HG03175 (cell line): ENCODE measurements around the gene SCAMP5.
A peak's percentile ranks its signal among the peaks of the same experiment; 100 is the strongest.

Experiments
- ATAC-seq: cut with Tn5 transposase; IDR thresholded peaks from one replicate; pipeline ENCODE4 v1.9.1; 2021; ENCODE audit warnings: mild to moderate bottlenecking, moderate library complexity; ENCODE audit not compliant: unreplicated experiment

SCAMP5 gene

GRCh38 chr15:75043509-75044257 lies 48.3 kb downstream of the SCAMP5 start:
- peak; percentile 32 for ATAC-seq

GRCh38 chr15:75044258-75044878 lies 49.0 kb downstream of the SCAMP5 start:
- ATAC-seq = no peak

GRCh38 chr15:75045332-75046015 lies 50.1 kb downstream of the SCAMP5 start:
- ATAC-seq = no peak

- no peak for ATAC-seq
These were observed 53.0 kb downstream of the SCAMP5 start for GRCh38 chr15:75048394-75048793.

DNA sequence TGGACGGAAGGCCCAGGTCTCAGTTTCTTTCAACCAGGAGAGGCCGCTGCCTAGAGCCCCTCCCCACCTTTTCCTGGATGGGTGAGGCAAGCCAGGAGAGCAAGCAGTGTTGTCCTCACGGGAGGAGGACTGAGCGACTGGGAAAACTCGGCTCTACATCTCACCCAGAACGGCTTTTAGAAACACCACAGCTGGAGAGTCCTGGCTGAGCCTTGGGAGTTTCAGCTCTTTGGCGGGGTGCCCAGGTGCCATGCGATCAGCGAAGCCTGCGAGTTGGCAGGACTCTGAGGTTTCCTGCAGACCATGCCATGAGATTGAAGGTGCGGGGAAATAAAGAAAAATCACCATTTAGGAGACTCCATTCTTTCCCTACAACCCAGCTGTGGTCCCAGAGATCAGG lies 54.0 kb downstream of the SCAMP5 start:
- no peak for ATAC-seq

- ATAC-seq = no peak
These were observed 54.9 kb downstream of the SCAMP5 start for GRCh38 chr15:75050283-75050682.

- no peak for ATAC-seq
These were observed 55.8 kb downstream of the SCAMP5 start for GRCh38 chr15:75051191-75051608.

DNA sequence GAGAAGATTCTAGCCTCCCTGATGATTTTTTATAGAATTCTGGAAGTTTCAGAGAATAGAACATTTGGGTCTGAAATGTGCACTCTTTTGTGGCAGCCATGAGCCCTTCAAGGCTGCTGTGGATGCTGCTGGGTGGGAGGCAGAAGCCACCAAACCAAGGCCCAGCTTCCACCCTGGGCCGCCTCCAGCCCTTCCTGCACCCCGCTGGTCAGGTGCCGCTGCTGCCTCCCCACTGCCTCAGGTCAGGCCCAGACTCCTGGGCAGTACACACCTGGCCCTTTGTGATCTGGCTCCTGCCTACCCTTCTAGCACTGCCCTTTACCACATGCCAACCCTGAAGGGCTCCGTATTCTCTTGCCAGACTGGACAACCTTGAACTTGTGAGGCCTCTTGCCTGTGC lies 56.3 kb downstream of the SCAMP5 start:
- no peak for ATAC-seq

DNA sequence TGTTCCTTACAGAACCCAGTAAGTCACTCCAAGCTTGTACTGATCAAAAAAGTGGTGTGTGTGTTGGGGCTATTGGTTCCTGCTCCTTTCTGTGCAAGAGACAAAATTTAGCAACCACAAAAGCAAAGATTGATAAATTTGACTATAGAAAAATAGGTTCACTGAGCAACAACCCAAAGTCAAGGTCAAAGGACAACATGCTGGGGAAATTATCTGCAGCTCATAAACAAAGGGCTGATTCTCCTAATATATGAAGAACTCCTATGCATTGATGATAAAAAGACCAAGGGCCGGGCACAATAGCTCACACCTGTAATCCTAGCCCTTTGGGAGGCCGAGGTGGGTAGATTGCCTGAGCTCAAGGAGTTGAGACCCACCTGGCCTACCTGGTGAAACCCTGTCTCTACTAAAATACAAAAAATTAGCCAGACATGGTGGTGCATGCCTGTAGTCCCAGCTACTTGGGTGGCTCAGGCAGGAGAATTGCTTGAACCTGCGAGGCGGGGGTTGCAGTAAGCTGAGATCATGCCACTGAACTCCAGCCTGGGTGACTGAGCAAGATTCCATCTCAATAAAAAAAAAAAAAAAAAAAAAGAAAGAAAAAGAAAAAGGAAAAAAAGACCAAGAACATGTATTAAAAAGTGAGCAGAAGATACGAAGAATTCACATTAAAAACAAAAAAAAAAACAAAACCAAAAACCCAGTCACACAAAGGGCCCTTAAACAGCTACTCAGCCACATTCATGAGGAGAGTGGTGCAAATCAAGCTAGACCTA lies 57.8 kb downstream of the SCAMP5 start:
- no peak for ATAC-seq

- no peak for ATAC-seq
These were observed 58.4 kb downstream of the SCAMP5 start for GRCh38 chr15:75053748-75054125.

GRCh38 chr15:75054172-75054897 lies 59.0 kb downstream of the SCAMP5 start:
- ATAC-seq = no peak

DNA sequence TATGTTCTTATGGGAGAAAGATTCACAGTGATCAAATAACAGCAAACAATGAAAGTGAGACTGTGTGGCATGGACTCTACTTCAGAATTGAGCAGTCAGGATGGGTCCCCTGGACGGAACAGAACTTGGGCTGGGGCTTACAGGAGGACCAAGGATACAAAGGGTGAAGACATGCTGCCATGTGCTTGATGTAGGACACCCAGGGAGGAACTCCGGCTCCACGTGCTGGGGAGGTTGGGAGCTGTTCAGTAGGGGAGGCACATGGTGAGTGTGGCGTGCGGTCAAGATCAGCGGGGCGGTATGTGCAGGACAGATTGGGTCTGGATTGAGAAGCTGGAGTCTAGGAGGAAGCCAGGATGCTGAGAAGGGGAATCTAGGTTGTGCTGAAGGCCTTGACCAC lies 60.7 kb downstream of the SCAMP5 start:
- ATAC-seq = no peak

DNA sequence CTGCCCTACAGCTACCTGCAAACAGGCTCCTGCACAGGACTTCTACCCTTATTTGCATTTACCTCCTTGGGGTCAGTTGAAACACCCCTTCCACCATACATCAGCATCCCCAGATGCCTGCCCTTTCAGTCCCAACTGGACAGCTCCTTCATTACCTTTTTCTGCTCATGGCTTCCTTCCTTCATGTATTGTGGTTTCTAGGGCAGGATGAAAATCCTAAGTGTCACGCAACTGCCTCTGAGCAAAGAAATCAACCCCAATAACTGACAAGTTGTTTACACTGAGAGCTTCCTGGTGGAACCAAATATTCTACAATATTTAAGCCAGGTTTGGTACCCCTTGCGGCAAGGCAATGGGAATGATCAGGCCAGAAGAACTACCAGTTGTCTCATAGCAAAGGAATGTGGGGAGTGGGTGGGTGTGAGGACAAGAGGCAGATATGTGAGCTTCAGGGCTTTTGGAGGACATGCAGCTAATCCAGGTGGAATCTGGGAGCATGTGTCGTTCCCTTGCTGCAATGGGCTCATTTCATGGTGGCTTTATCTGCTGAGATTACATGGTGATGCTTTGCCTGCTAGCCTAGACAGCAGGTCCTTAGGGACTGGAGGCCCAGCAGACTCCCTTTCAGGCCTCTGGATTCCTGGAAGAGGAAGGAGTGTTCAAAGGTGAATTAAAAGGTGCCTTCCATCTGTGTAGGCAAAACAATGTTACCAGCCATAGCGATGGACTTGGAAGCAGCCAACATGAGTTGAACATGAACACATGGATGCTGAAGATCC lies 63.0 kb downstream of the SCAMP5 start:
- ATAC-seq = no peak

DNA sequence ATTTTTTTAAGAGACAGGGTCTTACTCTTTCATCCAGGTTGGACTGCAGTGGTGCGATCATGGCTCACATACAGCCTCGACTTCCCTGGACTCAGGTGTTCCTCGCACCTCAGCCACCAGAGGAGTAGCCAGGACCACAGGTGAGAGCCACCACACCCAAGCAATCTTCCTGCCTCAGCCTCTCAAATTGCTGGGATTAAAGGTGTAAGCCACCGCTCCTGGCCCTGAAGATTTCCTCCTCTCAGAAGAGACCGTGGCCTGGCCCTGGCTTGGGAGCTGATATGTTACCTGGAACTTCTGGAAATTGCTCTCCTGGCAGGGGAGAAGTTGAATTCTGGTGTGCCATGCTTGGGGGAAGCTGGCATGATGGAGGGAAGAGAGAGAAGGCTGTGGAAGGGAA lies 64.2 kb downstream of the SCAMP5 start:
- ATAC-seq = no peak

- ATAC-seq = no peak
These were observed 65.9 kb downstream of the SCAMP5 start for GRCh38 chr15:75061272-75061671.

DNA sequence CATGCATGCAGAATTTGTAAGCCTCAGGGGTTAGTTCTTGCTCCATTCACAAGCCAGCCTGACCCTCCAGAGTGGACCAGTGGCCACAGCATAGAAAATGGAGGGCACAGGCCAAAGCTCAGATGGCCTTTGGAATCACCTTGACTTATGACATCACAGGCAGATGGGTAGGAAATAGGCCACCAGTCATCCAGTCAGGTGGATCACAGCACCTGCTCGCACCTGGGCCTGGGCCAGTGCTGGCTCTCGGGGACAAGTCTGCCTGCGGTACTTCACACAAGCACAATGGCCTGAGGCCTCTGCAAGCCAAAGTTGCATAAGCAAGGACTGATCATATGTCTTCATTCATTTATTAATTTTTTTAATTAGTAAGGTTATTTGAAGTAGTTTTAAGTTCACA lies 67.3 kb downstream of the SCAMP5 start:
- ATAC-seq = no peak

- ATAC-seq = no peak
These were observed 68.0 kb downstream of the SCAMP5 start for GRCh38 chr15:75063338-75063737.

DNA sequence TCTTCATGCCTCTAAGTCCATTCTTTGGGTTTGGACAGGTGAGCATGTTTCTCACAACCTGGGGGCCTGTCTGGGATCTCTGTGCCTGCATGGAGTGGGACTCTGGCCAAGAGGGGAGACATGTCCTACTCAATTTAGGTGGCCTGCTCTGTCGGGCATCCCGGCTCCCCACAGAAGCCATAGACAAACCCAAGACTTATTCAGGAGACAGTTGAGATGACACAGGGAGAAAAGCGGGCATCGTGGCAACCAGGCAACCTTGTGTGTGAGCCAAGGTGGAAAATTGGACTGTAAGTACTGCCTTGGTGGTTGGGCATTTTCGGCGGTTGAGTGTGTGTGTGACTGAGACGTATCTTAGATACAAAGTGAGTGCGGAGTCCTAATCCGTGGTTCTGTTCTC lies 68.5 kb downstream of the SCAMP5 start:
- no peak for ATAC-seq

GRCh38 chr15:75064846-75065245 lies 69.5 kb downstream of the SCAMP5 start:
- no peak for ATAC-seq

DNA sequence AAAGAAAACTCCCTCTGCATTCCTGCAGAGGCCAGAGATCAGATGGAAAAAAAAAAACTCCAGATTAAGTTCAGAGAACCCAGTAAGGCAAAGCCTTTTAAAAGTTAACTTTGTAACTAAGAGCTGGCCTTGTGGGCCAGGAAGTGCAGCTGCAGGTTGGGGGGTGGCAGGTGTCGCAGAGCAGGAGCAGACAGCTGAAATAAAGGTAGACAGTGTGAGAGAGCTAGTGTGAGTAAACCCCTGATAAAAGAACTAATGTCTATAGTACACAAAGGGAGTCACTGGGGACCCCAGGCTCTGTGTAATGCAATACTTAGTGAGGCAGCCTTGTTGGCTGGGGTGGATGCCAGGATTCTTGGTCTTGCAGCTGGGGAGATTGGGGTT lies 70.1 kb downstream of the SCAMP5 start:
- no peak for ATAC-seq
